ENCODE results near the gene LEMD3. TPM values are rescaled to one million over a fixed set of nuclear protein-coding genes. Genes with fewer than 3 reads are reported as not detected.
A peak's percentile ranks its signal among the peaks of the same experiment; 100 is the strongest.

Gene LEMD3
- total RNA-seq, 1 donor from 2014 or later, result 44.4 TPM

GRCh38 chr12:65147312-65147905 lies 22.0 kb upstream of the LEMD3 start:
- Mint-ChIP-seq H3K27ac (no peak overlapping the region), H3K4me1 (peaks cover 3% of the 10 kb centered on the region), H3K36me3 (no peaks in the 10 kb centered on the region), H3K9me3 (no peaks in the 10 kb centered on the region), H3K4me3 (no peak overlapping the region), H3K27me3 (ENCODE audit: low read depth) (peaks cover 11% of the 10 kb centered on the region)
- no peak for DNase-seq (ENCODE audit: low spot score in 2 of 2, unreplicated experiment in 2 of 2)
- no peak for TF ChIP-seq CTCF (IDR thresholded peaks at IDR 0.05; ENCODE audit: unreplicated experiment)

- H3K9me3 Mint-ChIP-seq, result no peaks in the 10 kb centered on the region
- no peak for TF ChIP-seq CTCF (IDR thresholded peaks at IDR 0.05; ENCODE audit: unreplicated experiment)
- no peak overlapping the region for H3K4me3 Mint-ChIP-seq
- peaks cover 3% of the 10 kb centered on the region for H3K4me1 Mint-ChIP-seq
- H3K27me3 Mint-ChIP-seq (ENCODE audit: low read depth), result no peaks in the 10 kb centered on the region
- H3K36me3 Mint-ChIP-seq, result no peaks in the 10 kb centered on the region
- peak overlapping the region; percentile 1 for H3K27ac Mint-ChIP-seq
- no peak for DNase-seq (ENCODE audit: low spot score in 2 of 2, unreplicated experiment in 2 of 2)
Measured at GRCh38 chr12:65152012-65152411, 17.4 kb upstream of the LEMD3 start.

- H3K9me3 Mint-ChIP-seq, result no peaks in the 10 kb centered on the region
- no peaks in the 10 kb centered on the region for H3K36me3 Mint-ChIP-seq
- TF ChIP-seq CTCF (IDR thresholded peaks at IDR 0.05; ENCODE audit: unreplicated experiment), result no peak
- peaks cover 3% of the 10 kb centered on the region for H3K4me1 Mint-ChIP-seq
- no peaks in the 10 kb centered on the region for H3K27me3 Mint-ChIP-seq (ENCODE audit: low read depth)
- no peak overlapping the region for H3K27ac Mint-ChIP-seq
- no peak for DNase-seq (ENCODE audit: low spot score in 2 of 2, unreplicated experiment in 2 of 2)
- H3K4me3 Mint-ChIP-seq, result no peak overlapping the region
Measured at GRCh38 chr12:65152596-65152995, 16.8 kb upstream of the LEMD3 start.

GRCh38 chr12:65155784-65156183 lies 13.6 kb upstream of the LEMD3 start:
- DNase-seq (ENCODE audit: low spot score in 2 of 2, unreplicated experiment in 2 of 2), result no peak
- no peak overlapping the region for H3K27ac Mint-ChIP-seq
- no peak for TF ChIP-seq CTCF (IDR thresholded peaks at IDR 0.05; ENCODE audit: unreplicated experiment)
- no peaks in the 10 kb centered on the region for H3K9me3 Mint-ChIP-seq
- H3K36me3 Mint-ChIP-seq, result no peaks in the 10 kb centered on the region
- peaks cover 8% of the 10 kb centered on the region for H3K27me3 Mint-ChIP-seq (ENCODE audit: low read depth)
- H3K4me3 Mint-ChIP-seq, result no peak overlapping the region
- H3K4me1 Mint-ChIP-seq, result peaks cover 3% of the 10 kb centered on the region

GRCh38 chr12:65156366-65156841 lies 13.0 kb upstream of the LEMD3 start:
- no peak for DNase-seq (ENCODE audit: low spot score in 2 of 2, unreplicated experiment in 2 of 2)
- no peak overlapping the region for H3K4me3 Mint-ChIP-seq
- H3K27me3 Mint-ChIP-seq (ENCODE audit: low read depth), result peaks cover 8% of the 10 kb centered on the region
- peaks cover 3% of the 10 kb centered on the region for H3K4me1 Mint-ChIP-seq
- H3K36me3 Mint-ChIP-seq, result no peaks in the 10 kb centered on the region
- TF ChIP-seq CTCF (IDR thresholded peaks at IDR 0.05; ENCODE audit: unreplicated experiment), result no peak
- no peak overlapping the region for H3K27ac Mint-ChIP-seq
- H3K9me3 Mint-ChIP-seq, result no peaks in the 10 kb centered on the region

Measured in mesothelial cell of epicardium (in vitro differentiated cells).